ENCODE measurements around the gene CARM1. TPM values are rescaled to one million over a fixed set of nuclear protein-coding genes. Genes with fewer than 3 reads are reported as not detected.

The CARM1 gene
- total RNA-seq, 1 experiment from 2014 or later, result 56.2 TPM

- H3K4me3 ChIP-seq (ENCODE audit: low read length), result no peak overlapping the region
- H3K9ac ChIP-seq (ENCODE audit: low read length), result no peak overlapping the region
- no peaks in the 10 kb centered on the region for H3K9me2 ChIP-seq (replicated peaks; ENCODE audit: low read length)
- H3K79me2 ChIP-seq (ENCODE audit: low read length), result no peaks in the 10 kb centered on the region
- H3K27ac ChIP-seq (ENCODE audit: low read length), result no peak overlapping the region
- no peaks in the 10 kb centered on the region for H3K27me3 ChIP-seq (ENCODE audit: low read length)
- DNase-seq (no peak), ATAC-seq (no peak)
- H3K36me3 ChIP-seq (ENCODE audit: low read depth, low read length), result no peaks in the 10 kb centered on the region
- no peaks in the 10 kb centered on the region for H3K9me3 ChIP-seq (ENCODE audit: low read length)
- TF ChIP-seq EZH2phosphoT487 (IDR thresholded peaks at IDR 0.05; ENCODE audit: borderline replicate concordance, low read length) (no peak), EZH2 (IDR thresholded peaks at IDR 0.05; ENCODE audit: low read length, unreplicated experiment) (no peak), CTCF (conservative IDR thresholded peaks at IDR 0.05; ENCODE audit: low read depth, low read length) (no peak)
- no peak overlapping the region for H3K4me2 ChIP-seq (ENCODE audit: low read length)
- intact Hi-C loops (cut with micrococcal nuclease), result no loop called here
- no TSS peak for BruUV-seq (replicated peaks)
- peaks cover 4% of the 10 kb centered on the region for H3F3A ChIP-seq (ENCODE audit: low read length, unreplicated experiment)
- no peaks in the 10 kb centered on the region for H4K20me1 ChIP-seq (ENCODE audit: low read length)
- no peak overlapping the region for H2AFZ ChIP-seq (ENCODE audit: low read length)
- CTCF ChIA-PET, result no interaction called here
- peaks cover 16% of the 10 kb centered on the region for H3K4me1 ChIP-seq (ENCODE audit: insufficient read depth, low read length)
- POLR2A ChIA-PET (ENCODE audit: unreplicated experiment), result no interaction called here
Observed at GRCh38 chr19:10839114-10840050, 32.0 kb upstream of the CARM1 start.

GRCh38 chr19:10842788-10843187, 28.6 kb upstream of the CARM1 start:
- no peak overlapping the region for H3K4me2 ChIP-seq (ENCODE audit: low read length)
- ChIA-PET CTCF (no interaction called here), POLR2A (ENCODE audit: unreplicated experiment) (no interaction called here)
- intact Hi-C loops (cut with micrococcal nuclease), result no loop called here
- H3K27me3 ChIP-seq (ENCODE audit: low read length), result no peaks in the 10 kb centered on the region
- no peaks in the 10 kb centered on the region for H3K9me3 ChIP-seq (ENCODE audit: low read length)
- no peak overlapping the region for H2AFZ ChIP-seq (ENCODE audit: low read length)
- TF ChIP-seq EZH2phosphoT487 (IDR thresholded peaks at IDR 0.05; ENCODE audit: borderline replicate concordance, low read length), result no peak
- no peak for TF ChIP-seq EZH2 (IDR thresholded peaks at IDR 0.05; ENCODE audit: low read length, unreplicated experiment)
- no peak for TF ChIP-seq CTCF (conservative IDR thresholded peaks at IDR 0.05; ENCODE audit: low read depth, low read length)
- H4K20me1 ChIP-seq (ENCODE audit: low read length), result no peaks in the 10 kb centered on the region
- H3K4me3 ChIP-seq (ENCODE audit: low read length), result no peak overlapping the region
- H3F3A ChIP-seq (ENCODE audit: low read length, unreplicated experiment), result no peaks in the 10 kb centered on the region
- no peak for DNase-seq
- no peak overlapping the region for H3K9ac ChIP-seq (ENCODE audit: low read length)
- ATAC-seq, result no peak
- no peaks in the 10 kb centered on the region for H3K36me3 ChIP-seq (ENCODE audit: low read depth, low read length)
- H3K27ac ChIP-seq (ENCODE audit: low read length), result no peak overlapping the region
- H3K4me1 ChIP-seq (ENCODE audit: insufficient read depth, low read length), result no peaks in the 10 kb centered on the region
- no TSS peak for BruUV-seq (replicated peaks)
- no peaks in the 10 kb centered on the region for H3K9me2 ChIP-seq (replicated peaks; ENCODE audit: low read length)
- no peaks in the 10 kb centered on the region for H3K79me2 ChIP-seq (ENCODE audit: low read length)
